Keratinocyte (primary cell): Measurements from ENCODE around the gene KLHL22.

Experiments
- CTCF ChIP-seq, 3 experiments: IDR thresholded peaks in 1 of 3; conservative IDR thresholded peaks in 1 of 3; optimal IDR thresholded peaks in 1 of 3; 2 replicates in 2 of 3; 3 replicates in 1 of 3; pipeline versions ENCODE3 to v1.5.1; 2011; ENCODE audit warnings: low read length in 3 of 3, mild to moderate bottlenecking in 3 of 3, moderate library complexity in 2 of 3, control low read depth in 1 of 3, inconsistent platforms in 1 of 3; ENCODE audit not compliant: insufficient read depth in 2 of 3; ENCODE audit errors: extremely low read depth in 1 of 3
- EZH2 ChIP-seq: IDR thresholded peaks from one replicate; pipeline ENCODE4 v1.6.1; 2012; ENCODE audit warnings: inconsistent platforms, mild to moderate bottlenecking, low read length, moderate library complexity

GRCh38 chr22:20414059-20414440, 81.5 kb downstream of the KLHL22 start:
- no peak for TF ChIP-seq CTCF (optimal IDR thresholded peaks at IDR 0.05 in 1 of 3, IDR thresholded peaks at IDR 0.05 in 1 of 3, conservative IDR thresholded peaks at IDR 0.05 in 1 of 3; ENCODE audit: extremely low read depth in 1 of 3, insufficient read depth in 2 of 3, low read length in 3 of 3)
- no peak for TF ChIP-seq EZH2
